Suprapubic skin (tissue), 3 donors: ENCODE measurements around the gene ZC3H8.

Experiments
- POLR2AphosphoS5 ChIP-seq, 3 donors: sonication (generic); formaldehyde crosslinking; IDR thresholded peaks; one replicate each; pipeline ENCODE4 v1.6.1; 2017; ENCODE audit warnings: antibody characterized with exemption in 3 of 3
- TF ChIP-seq, protein P1 (sequence below), 2 donors: fragments of 200-600 bp in 1 of 2; fragments of 450-650 bp in 1 of 2; sonication (generic) in 1 of 2; IDR thresholded peaks; one replicate each; pipeline ENCODE4 v1.5.1; 2016 to 2019; ENCODE audit warnings: antibody characterized with exemption in 2 of 2, mild to moderate bottlenecking in 1 of 2, moderate library complexity in 1 of 2

DNA sequence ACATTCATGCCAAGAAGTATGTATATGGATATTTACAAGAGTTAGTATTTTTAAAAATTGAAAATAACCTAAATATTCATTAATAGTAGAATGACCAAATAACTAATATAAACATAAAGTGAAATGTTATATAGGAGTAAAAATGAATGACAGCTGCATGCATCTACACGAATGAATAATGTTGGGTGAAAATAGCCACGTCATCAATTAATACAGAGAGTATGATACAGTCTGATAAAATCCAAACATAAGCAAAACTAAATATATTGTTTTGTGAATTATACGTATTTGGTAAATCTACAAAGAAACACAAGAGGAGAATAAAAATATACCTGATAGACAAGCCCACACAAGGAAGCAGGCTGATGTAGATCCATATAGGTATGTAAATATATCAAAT is 24.5 kb downstream of the ZC3H8 start:
- TF ChIP-seq, protein P1, sequence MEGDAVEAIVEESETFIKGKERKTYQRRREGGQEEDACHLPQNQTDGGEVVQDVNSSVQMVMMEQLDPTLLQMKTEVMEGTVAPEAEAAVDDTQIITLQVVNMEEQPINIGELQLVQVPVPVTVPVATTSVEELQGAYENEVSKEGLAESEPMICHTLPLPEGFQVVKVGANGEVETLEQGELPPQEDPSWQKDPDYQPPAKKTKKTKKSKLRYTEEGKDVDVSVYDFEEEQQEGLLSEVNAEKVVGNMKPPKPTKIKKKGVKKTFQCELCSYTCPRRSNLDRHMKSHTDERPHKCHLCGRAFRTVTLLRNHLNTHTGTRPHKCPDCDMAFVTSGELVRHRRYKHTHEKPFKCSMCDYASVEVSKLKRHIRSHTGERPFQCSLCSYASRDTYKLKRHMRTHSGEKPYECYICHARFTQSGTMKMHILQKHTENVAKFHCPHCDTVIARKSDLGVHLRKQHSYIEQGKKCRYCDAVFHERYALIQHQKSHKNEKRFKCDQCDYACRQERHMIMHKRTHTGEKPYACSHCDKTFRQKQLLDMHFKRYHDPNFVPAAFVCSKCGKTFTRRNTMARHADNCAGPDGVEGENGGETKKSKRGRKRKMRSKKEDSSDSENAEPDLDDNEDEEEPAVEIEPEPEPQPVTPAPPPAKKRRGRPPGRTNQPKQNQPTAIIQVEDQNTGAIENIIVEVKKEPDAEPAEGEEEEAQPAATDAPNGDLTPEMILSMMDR (IDR thresholded peaks at IDR 0.05) = no peak
- no peak for TF ChIP-seq POLR2AphosphoS5 (IDR thresholded peaks at IDR 0.05)
